Astrocyte (in vitro differentiated cells and primary cell): ENCODE results near the gene SDC4. TPM values are rescaled to one million over a fixed set of nuclear protein-coding genes. Genes with fewer than 3 reads are reported as not detected.
A peak's percentile ranks its signal among the peaks of the same experiment; 100 is the strongest.

Experiments used
- DNase-seq: peaks from one replicate; pipeline ENCODE4 v3.0.0-alpha.2; 2010; ENCODE audit warnings: low read depth
- FAIRE-seq: peaks from 2 replicates; lab custom pipeline; 2011; peaks lifted over from hg19 to GRCh38; lab: Jason Lieb, UNC
- H2AFZ ChIP-seq: 2 replicates; pipeline ENCODE4 v1.6.0; 2012; ENCODE audit warnings: low read depth, low read length, inconsistent platforms
- H3K27ac ChIP-seq: 2 replicates; pipeline ENCODE4 v1.5.1; 2011; ENCODE audit warnings: low read depth, low read length, inconsistent platforms
- H3K27me3 ChIP-seq: 2 replicates; pipeline ENCODE4 v1.6.0; 2011; ENCODE audit warnings: low read length, inconsistent platforms; ENCODE audit not compliant: insufficient read depth
- H3K36me3 ChIP-seq: 2 replicates; pipeline ENCODE4 v1.5.1; 2011; ENCODE audit warnings: low read length, inconsistent platforms; ENCODE audit not compliant: insufficient read depth
- H3K4me1 ChIP-seq: 2 replicates; pipeline ENCODE4 v1.5.1; 2011; ENCODE audit warnings: low read length, inconsistent platforms; ENCODE audit not compliant: insufficient read depth
- H3K4me2 ChIP-seq: 2 replicates; pipeline ENCODE4 v1.6.0; 2012; ENCODE audit warnings: low read length, inconsistent platforms
- H3K4me3 ChIP-seq: 2 replicates; pipeline ENCODE4 v1.5.1; 2011; ENCODE audit warnings: low read depth, mild to moderate bottlenecking, low read length, inconsistent platforms; ENCODE audit not compliant: insufficient read depth
- H3K79me2 ChIP-seq: 2 replicates; pipeline ENCODE4 v1.6.0; 2012; ENCODE audit warnings: mild to moderate bottlenecking, low read length, inconsistent platforms; ENCODE audit not compliant: insufficient read depth
- H3K9ac ChIP-seq: 2 replicates; pipeline ENCODE4 v1.6.0; 2012; ENCODE audit warnings: mild to moderate bottlenecking, low read length, inconsistent platforms
- H3K9me3 ChIP-seq: 2 replicates; pipeline ENCODE4 v1.5.1; 2012; ENCODE audit warnings: low read depth, mild to moderate bottlenecking, low read length, inconsistent platforms; ENCODE audit not compliant: insufficient read depth
- H4K20me1 ChIP-seq: 2 replicates; pipeline ENCODE4 v1.6.0; 2012; ENCODE audit warnings: low read length, inconsistent platforms; ENCODE audit not compliant: insufficient read depth
- H3K27ac Mint-ChIP-seq: one replicate; pipeline ENCODE4 v1.8.0; 2021; ENCODE audit warnings: mild to moderate bottlenecking, mixed read lengths; ENCODE audit not compliant: unreplicated experiment
- H3K27me3 Mint-ChIP-seq: one replicate; pipeline ENCODE4 v1.8.0; 2021; ENCODE audit warnings: low read depth, mixed read lengths; ENCODE audit not compliant: unreplicated experiment
- H3K36me3 Mint-ChIP-seq: one replicate; pipeline ENCODE4 v1.8.0; 2021; ENCODE audit warnings: low read depth, mixed read lengths; ENCODE audit not compliant: unreplicated experiment
- H3K4me1 Mint-ChIP-seq: one replicate; pipeline ENCODE4 v1.8.0; 2021; ENCODE audit warnings: low read depth, mixed read lengths; ENCODE audit not compliant: unreplicated experiment
- H3K4me3 Mint-ChIP-seq: one replicate; pipeline ENCODE4 v1.8.0; 2021; ENCODE audit warnings: mild to moderate bottlenecking, moderate library complexity, mixed read lengths; ENCODE audit not compliant: unreplicated experiment
- H3K9me3 Mint-ChIP-seq: one replicate; pipeline ENCODE4 v1.8.0; 2021; ENCODE audit warnings: mild to moderate bottlenecking, mixed read lengths; ENCODE audit not compliant: unreplicated experiment
- EZH2 ChIP-seq: IDR thresholded peaks from 2 replicates; pipeline ENCODE4 v1.6.1; 2012; ENCODE audit warnings: mild to moderate bottlenecking, low read length, inconsistent platforms; ENCODE audit not compliant: insufficient read depth
- total RNA-seq: library from RNA; stranded (reverse); gene quantifications from 2 replicates; pipeline ENCODE4 v1.2.1, GENCODE V29; 2021
- TF ChIP-seq, protein P1 (sequence below): IDR thresholded peaks from 2 replicates; pipeline ENCODE4 v1.5.1; 2011; ENCODE audit warnings: low read depth, mild to moderate bottlenecking, inconsistent platforms, low read length, moderate library complexity; ENCODE audit not compliant: insufficient read depth

Gene SDC4
- total RNA-seq, 1 donor from 2014 or later: 135 TPM

- H3K9ac ChIP-seq: peak overlapping the region; percentile 99
- H3K27ac Mint-ChIP-seq: peak overlapping the region; percentile 89
- H3K79me2 ChIP-seq: peaks cover 90% of the 10 kb centered on the region
- H3K4me1 ChIP-seq: peaks cover 91% of the 10 kb centered on the region
- H3K27me3 Mint-ChIP-seq: no peaks in the 10 kb centered on the region
- H3K9me3 Mint-ChIP-seq: no peaks in the 10 kb centered on the region
- H3K36me3 ChIP-seq: peaks cover 8% of the 10 kb centered on the region
- H3K36me3 Mint-ChIP-seq: peaks cover 4% of the 10 kb centered on the region
- DNase-seq (no peak), FAIRE-seq (no peak)
- TF ChIP-seq, protein P1, sequence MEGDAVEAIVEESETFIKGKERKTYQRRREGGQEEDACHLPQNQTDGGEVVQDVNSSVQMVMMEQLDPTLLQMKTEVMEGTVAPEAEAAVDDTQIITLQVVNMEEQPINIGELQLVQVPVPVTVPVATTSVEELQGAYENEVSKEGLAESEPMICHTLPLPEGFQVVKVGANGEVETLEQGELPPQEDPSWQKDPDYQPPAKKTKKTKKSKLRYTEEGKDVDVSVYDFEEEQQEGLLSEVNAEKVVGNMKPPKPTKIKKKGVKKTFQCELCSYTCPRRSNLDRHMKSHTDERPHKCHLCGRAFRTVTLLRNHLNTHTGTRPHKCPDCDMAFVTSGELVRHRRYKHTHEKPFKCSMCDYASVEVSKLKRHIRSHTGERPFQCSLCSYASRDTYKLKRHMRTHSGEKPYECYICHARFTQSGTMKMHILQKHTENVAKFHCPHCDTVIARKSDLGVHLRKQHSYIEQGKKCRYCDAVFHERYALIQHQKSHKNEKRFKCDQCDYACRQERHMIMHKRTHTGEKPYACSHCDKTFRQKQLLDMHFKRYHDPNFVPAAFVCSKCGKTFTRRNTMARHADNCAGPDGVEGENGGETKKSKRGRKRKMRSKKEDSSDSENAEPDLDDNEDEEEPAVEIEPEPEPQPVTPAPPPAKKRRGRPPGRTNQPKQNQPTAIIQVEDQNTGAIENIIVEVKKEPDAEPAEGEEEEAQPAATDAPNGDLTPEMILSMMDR: no peak
- TF ChIP-seq EZH2: no peak
- no peaks in the 10 kb centered on the region for H3K27me3 ChIP-seq
- no peaks in the 10 kb centered on the region for H3K9me3 ChIP-seq
- no peak overlapping the region for H2AFZ ChIP-seq
- peak overlapping the region; percentile 21 for H3K4me3 ChIP-seq
- H4K20me1 ChIP-seq: peaks cover 45% of the 10 kb centered on the region
- H3K4me1 Mint-ChIP-seq: peaks cover 82% of the 10 kb centered on the region
- peak overlapping the region; percentile 93 for H3K27ac ChIP-seq
- peak overlapping the region; percentile 95 for H3K4me2 ChIP-seq
- H3K4me3 Mint-ChIP-seq: peak overlapping the region; percentile 77
Measured at GRCh38 chr20:45341579-45341938, 6.7 kb downstream of the SDC4 start.

DNA sequence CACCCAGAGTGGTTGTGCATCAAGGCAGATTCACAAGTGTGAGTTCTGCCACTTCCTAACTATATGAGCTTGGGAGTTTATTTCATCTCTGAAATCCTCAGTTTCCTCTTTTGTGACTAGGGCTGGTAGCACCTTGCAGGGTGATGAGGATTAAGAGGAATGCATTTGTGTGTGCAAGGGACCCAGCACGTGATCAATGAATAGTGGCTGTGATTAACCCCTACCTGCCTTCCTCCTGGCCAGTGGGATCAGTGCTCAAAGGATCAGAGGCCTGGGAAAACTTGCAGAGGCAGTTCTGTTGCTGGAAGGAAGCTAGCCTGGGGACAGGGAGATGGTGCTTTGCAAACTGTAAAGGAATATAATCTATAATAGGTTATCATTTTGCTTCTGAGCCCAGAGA, 7.3 kb downstream of the SDC4 start:
- peak overlapping the region; percentile 54 for H3K4me3 Mint-ChIP-seq
- DNase-seq: no peak

More for the DNA sequence above, 7.3 kb downstream of the SDC4 start:
- Histone ChIP-seq H3K4me1 (peaks cover 91% of the 10 kb centered on the region), H4K20me1 (peaks cover 40% of the 10 kb centered on the region), H3K4me3 (no peak overlapping the region), H3K79me2 (peaks cover 85% of the 10 kb centered on the region), H3K27ac (peak overlapping the region; percentile 93), H3K9ac (no peak overlapping the region), H3K27me3 (no peaks in the 10 kb centered on the region), H3K36me3 (peaks cover 8% of the 10 kb centered on the region), H3K9me3 (no peaks in the 10 kb centered on the region), H2AFZ (no peak overlapping the region), H3K4me2 (no peak overlapping the region)
- Mint-ChIP-seq H3K36me3 (peaks cover 4% of the 10 kb centered on the region), H3K27me3 (no peaks in the 10 kb centered on the region), H3K27ac (peak overlapping the region; percentile 89), H3K4me1 (peaks cover 83% of the 10 kb centered on the region), H3K9me3 (no peaks in the 10 kb centered on the region)
- no peak for FAIRE-seq
- TF ChIP-seq, protein P1: no peak
- no peak for TF ChIP-seq EZH2
